Erythroblast (primary cell): ENCODE data around the gene SLC19A2.

ENCODE experiments used
- GATA1 ChIP-seq: IDR thresholded peaks from 2 replicates; pipeline ENCODE4 v1.6.1; 2011; ENCODE audit warnings: low read depth, mild to moderate bottlenecking, control low read depth, low read length, moderate library complexity
- POLR2A ChIP-seq: IDR thresholded peaks from 2 replicates; pipeline ENCODE4 v1.6.1; 2011; ENCODE audit warnings: mild to moderate bottlenecking, low read length

DNA sequence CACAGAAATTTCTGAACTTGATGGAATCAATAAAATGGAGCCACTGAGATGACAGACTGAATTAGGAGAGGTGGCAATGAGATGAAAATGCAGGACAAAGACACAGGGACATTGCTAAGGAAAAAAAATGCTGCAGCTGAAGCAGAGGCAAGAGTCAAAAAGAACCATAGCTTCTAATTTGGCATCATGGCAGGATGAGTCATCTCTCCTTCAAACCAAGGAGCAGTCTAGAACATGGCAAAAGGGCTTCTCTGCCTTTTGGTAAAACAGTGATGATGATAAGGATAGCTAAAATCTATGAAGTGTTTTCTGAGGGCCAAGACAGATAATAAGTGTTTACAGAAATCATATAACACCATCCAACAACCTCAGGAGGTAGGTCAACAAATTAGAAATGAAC, 16.8 kb downstream of the SLC19A2 start:
- TF ChIP-seq POLR2A (no peak), GATA1 (no peak)
